Measurements from ENCODE around the gene BLM. TPM values are rescaled to one million over a fixed set of nuclear protein-coding genes. Genes with fewer than 3 reads are reported as not detected.

BLM gene
- total and polyA plus RNA-seq, 8 donors = 3.7 to 13.1 (median 8.7) TPM

- H3K27me3 ChIP-seq = no peaks in the 10 kb centered on the region
- peak overlapping the region in 1 of 2 donors; percentile 69 for H3K27ac ChIP-seq
- ATAC-seq = peak; percentile 42
- no peak for TF ChIP-seq CTCF (IDR thresholded peaks at IDR 0.05)
- intact Hi-C loops (cut with DNase I) = no loop called here
- peak in 1 of 4 donors; percentile 40 for DNase-seq
- no peak overlapping the region for H3K4me3 ChIP-seq
- no peaks in the 10 kb centered on the region for H3K36me3 ChIP-seq
- H3K4me1 ChIP-seq = peaks cover 0 to 10% of the 10 kb centered on the region in 2 donors
- no peaks in the 10 kb centered on the region for H3K9me3 ChIP-seq
These were observed 35.7 kb upstream of the BLM start for GRCh38 chr15:90681480-90681879.

GRCh38 chr15:90683371-90683770 lies 33.8 kb upstream of the BLM start:
- no peak for TF ChIP-seq CTCF (IDR thresholded peaks at IDR 0.05)
- Histone ChIP-seq H3K9me3 (no peaks in the 10 kb centered on the region), H3K4me1 (peaks cover 0 to 12% of the 10 kb centered on the region in 2 donors), H3K4me3 (no peak overlapping the region), H3K27me3 (no peaks in the 10 kb centered on the region), H3K36me3 (no peaks in the 10 kb centered on the region), H3K27ac (no peak overlapping the region)
- ATAC-seq (no peak), DNase-seq (no peak)
- intact Hi-C loops (cut with DNase I) = no loop called here

GRCh38 chr15:90683876-90684275 lies 33.3 kb upstream of the BLM start:
- intact Hi-C loops (cut with DNase I) = no loop called here
- Histone ChIP-seq H3K9me3 (peaks cover 0 to under 1% of the 10 kb centered on the region in 2 donors), H3K4me3 (no peak overlapping the region), H3K27me3 (no peaks in the 10 kb centered on the region), H3K27ac (no peak overlapping the region), H3K4me1 (peaks cover 0 to 12% of the 10 kb centered on the region in 2 donors), H3K36me3 (no peaks in the 10 kb centered on the region)
- TF ChIP-seq CTCF (IDR thresholded peaks at IDR 0.05) = no peak
- DNase-seq (no peak), ATAC-seq (no peak)

- ATAC-seq (no peak), DNase-seq (no peak)
- no peak for TF ChIP-seq CTCF (IDR thresholded peaks at IDR 0.05)
- Histone ChIP-seq H3K27me3 (no peaks in the 10 kb centered on the region), H3K36me3 (no peaks in the 10 kb centered on the region), H3K9me3 (peaks cover 0 to 5% of the 10 kb centered on the region in 2 donors), H3K27ac (no peak overlapping the region), H3K4me3 (no peak overlapping the region), H3K4me1 (peaks cover 0 to 12% of the 10 kb centered on the region in 2 donors)
- intact Hi-C loops (cut with DNase I) = no loop called here
These were observed 32.9 kb upstream of the BLM start for GRCh38 chr15:90684281-90684680.

GRCh38 chr15:90685591-90686434 lies 31.3 kb upstream of the BLM start:
- no peak for TF ChIP-seq CTCF (IDR thresholded peaks at IDR 0.05)
- no peak for DNase-seq
- intact Hi-C loops (cut with DNase I) = no loop called here
- no peaks in the 10 kb centered on the region for H3K36me3 ChIP-seq
- ATAC-seq = peak; percentile 36
- H3K27me3 ChIP-seq = no peaks in the 10 kb centered on the region
- H3K27ac ChIP-seq = peak overlapping the region in 1 of 2 donors; percentile 16
- peaks cover 0 to 12% of the 10 kb centered on the region in 2 donors for H3K4me1 ChIP-seq
- H3K9me3 ChIP-seq = peaks cover 0 to 11% of the 10 kb centered on the region in 2 donors
- no peak overlapping the region for H3K4me3 ChIP-seq
